Occipital lobe (tissue), 2 donors: ENCODE data around the gene FARSA. TPM values are rescaled to one million over a fixed set of nuclear protein-coding genes. Genes with fewer than 3 reads are reported as not detected.
"Not testable (repeated sequence)": the region's sequence is repeated elsewhere in the genome, so short reads cannot be mapped to it uniquely, and the experiment has no call there.

ENCODE experiments used
- DNase-seq: peaks from one replicate; lab custom pipeline; 2025; lab: John Stamatoyannopoulos, UW
- total RNA-seq: library from RNA; depleted of rRNA; stranded (reverse); fragments of >200 nt; gene quantifications from one replicate; pipeline ENCODE4 v1.2.3, GENCODE V29; 2014

Gene FARSA
- total RNA-seq = 46.8 TPM

DNA sequence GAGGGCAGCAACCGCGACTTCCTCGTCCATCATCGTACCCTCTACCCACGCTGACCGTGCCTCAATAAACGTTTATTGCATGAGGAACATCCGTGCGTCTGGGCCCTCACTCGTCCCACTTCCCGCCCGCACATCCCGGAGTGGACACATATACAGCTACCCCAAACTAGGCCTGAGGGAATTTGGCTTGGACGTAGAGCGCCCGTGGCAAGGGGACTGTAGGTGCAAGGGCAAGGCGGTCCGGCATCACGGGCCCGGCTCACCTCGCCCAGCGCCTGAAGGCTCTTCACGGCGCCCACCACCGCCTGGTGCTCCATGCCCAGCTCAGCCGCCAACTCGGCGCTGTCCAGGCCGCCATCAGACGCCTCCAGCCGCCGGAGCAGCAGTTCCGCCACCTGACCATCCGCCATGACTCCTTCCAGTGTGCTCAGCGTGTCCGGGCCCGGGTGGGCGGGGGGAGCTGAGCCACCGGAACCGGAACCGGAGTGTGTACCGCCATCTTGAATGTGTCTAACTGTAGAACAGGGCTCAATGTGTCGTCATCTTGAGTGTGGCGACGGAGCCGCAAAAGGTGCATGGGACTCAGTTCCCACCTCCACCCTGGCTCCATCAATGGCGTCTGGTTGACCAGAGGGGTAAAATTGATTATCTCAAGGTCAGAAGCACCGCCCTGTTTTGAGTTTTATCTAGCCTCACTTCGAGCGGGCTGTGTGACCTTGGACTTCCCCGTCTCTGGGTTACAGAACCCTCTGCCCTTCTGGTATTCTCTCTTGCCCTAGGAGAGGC lies at the start of gene FARSA:
Gene FARSA (minus strand): TSS at position 425 of the 786 bp plus-strand sequence. CDS start 15 bp downstream, at position 410.
- DNase-seq = peak; percentile 93

GRCh38 chr19:12983091-12983490 lies 49.6 kb upstream of the FARSA start:
- no peak for DNase-seq

DNA sequence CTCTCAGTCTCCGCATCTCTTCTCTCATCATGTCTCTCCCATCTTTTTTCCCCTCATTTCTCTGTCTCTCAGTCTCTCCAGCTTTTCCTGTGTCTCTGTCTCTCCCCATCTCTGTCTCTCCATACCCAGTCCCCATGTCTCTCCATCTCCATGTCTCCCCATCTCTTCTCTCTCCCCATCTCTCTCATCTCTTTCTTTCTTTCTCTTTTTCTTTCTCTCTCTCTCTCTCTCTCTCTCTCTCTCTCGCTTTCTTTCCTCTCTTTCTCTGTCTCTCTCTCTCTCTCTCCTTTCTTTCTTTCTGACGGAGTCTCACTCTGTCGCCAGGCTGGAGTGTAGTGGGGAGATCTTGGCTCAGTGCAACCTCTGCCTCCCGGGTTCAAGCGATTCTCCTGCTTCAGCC lies 49.1 kb upstream of the FARSA start:
- DNase-seq = no peak

DNA sequence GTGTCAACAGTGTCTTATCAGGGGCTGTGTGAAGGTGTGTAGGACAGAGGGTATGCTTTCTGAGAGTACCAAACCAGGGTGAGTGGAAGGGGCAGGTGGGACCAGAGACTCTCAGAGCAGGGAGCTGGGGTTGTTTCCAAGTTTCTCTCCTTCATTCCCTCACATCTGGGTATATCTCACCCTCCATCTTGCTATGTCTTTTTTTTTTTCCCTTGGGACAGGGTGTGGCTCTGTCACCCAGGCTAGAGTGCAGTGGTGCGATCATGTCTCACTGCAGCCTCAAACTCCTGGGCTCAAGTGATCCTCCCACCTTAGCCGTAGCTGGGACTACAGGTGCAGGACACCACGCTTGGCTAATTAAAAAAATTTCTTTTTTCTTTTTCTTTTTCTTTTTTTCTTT lies 46.5 kb upstream of the FARSA start:
- no peak for DNase-seq

DNA sequence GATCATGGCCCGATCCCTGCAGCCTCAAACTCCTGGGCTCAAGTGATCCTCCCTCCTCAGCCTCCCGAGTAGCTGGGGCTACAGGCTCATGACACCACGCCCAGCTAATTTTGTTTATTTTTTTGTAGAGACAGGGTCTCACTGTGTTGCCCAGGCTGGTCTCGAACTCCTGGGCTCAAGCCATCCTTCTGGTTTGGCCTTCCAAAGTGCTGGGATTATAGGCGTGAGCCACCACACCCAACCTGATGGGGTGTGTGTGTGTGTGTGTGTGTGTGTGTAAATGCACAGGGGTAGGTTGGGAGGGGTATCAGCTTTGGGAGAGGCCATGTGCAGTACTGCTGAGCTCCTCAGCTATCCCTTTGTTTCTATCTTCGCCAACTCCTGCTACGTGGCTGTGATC lies 42.6 kb upstream of the FARSA start:
- not testable (repeated sequence) for DNase-seq

DNA sequence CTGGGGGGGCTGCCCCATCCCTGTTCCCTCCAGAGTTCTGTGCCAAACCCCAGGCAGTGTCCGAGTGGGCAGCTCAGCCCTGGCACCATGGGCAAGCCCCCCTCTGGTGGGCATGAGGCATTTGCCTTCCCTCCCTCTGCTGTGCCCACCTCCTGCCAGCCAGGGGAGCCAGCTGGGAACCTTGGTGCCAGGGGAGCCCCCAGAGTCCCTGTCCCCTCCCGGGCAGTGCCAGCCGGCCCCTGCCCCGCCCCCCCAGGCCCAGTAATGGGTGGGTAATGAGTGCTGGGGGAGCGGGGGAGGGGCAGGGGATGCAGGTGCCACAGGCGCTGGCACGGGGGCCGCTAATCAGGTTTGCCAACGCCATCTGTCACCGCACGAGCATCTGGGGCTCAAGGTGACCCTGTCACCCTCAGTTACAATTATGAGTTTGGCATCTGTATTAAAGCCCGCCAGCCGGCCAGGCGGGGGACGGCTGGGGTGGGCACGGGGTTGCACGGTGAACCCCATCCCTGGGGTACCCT lies 41.8 kb upstream of the FARSA start:
- no peak for DNase-seq

- no peak for DNase-seq
These were observed 41.0 kb upstream of the FARSA start for GRCh38 chr19:12974301-12975220.

DNA sequence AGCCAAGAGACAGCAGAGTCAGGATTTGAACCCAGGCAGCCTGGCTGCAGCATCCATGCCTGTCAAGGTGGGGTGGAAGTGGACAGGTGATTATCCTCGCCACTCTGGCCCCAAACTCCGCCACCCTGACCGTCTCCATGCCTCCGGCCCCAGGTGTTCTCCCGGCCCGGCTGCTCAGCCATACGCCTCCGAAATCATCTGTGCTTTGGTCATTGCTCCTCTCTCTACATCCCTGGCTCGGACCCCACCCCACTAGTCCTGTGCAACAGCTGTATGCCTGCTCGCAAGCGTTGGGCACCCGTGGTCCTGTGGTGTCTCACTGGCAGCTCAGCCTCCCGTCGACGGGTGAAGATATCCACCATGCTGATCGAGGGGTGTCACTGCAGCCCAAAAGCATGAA lies 39.7 kb upstream of the FARSA start:
- no peak for DNase-seq

DNA sequence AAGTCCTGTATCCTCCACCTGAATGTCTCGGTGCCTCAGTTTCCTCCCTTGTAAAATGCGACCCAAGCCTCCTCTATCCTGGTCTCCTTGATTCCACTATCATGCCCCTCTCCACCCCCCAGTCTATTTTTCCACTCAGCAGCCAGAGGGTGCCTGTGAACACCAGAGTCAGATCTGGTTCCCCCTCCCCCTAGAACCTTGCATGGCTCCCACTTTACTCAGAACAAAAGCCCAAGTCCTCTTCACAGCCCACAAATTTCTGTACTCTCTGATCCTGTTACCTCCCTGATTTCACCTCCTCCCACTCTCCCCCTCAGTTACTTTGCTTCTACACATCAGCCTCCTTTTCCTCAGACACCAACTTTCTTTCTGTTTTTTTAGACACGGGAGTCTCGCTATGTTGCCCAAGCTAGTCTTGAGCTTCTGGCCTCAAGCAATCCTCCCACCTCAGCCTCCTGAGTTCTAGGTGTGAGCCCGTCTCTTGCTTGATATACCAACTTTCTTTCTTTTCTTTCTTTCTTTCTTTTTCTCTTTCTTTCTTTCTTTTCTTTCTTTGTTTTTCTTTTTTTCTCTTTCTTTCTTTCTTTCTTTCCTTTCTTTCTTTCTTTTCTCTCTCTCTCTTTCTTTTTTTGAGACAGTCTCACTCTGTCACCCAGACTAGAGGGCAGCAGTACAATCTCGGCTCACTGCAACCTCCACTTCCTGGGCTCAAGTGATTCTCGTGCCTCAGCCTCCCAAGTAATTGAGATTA lies 36.7 kb upstream of the FARSA start:
- no peak for DNase-seq

DNA sequence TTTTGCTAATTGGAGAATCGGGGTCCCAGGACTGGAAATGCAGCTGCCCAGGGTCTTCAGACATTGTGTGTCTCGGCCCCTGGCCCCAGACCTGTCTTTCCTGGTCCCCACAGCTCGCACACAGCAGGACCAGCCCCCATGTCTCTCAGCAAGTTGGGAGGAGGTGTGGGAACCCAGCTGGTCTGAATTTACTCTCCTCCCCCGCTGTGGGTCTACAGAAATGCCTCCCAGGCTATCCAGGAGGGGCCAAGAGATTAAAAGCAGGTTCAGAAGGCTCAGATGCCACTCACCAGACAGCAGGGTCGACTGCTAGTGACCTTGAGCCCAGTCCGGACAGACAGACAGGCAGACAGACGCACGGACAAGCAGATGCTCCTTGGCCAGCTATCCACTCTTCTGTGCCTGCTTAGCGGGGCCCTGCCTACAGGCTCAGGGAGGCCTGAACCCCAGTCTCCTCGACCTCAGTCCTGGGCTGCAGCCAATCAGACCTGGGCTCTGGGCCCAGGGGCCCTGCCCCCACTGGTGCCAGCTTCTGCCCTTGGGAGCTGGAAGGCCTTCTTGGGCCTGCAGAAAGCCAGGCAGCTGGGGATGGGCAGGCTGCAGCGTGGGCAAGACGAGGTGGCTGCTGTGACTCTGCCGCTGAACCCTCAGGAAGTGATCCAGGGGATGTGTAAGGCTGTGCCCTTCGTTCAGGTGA lies 35.9 kb upstream of the FARSA start, which contains the start of gene DAND5:
Gene DAND5 (plus strand): TSS at position 285 of the 697 bp plus-strand sequence. CDS start 85 bp downstream, at position 370.
- DNase-seq = no peak

GRCh38 chr19:12967907-12968306 lies 34.4 kb upstream of the FARSA start:
- DNase-seq = no peak

- DNase-seq = no peak
These were observed 32.3 kb upstream of the FARSA start for GRCh38 chr19:12965812-12966135.

- peak; percentile 52 for DNase-seq
These were observed 31.7 kb upstream of the FARSA start for GRCh38 chr19:12965017-12965811.

GRCh38 chr19:12959481-12959880 lies 26.0 kb upstream of the FARSA start:
- DNase-seq = no peak

DNA sequence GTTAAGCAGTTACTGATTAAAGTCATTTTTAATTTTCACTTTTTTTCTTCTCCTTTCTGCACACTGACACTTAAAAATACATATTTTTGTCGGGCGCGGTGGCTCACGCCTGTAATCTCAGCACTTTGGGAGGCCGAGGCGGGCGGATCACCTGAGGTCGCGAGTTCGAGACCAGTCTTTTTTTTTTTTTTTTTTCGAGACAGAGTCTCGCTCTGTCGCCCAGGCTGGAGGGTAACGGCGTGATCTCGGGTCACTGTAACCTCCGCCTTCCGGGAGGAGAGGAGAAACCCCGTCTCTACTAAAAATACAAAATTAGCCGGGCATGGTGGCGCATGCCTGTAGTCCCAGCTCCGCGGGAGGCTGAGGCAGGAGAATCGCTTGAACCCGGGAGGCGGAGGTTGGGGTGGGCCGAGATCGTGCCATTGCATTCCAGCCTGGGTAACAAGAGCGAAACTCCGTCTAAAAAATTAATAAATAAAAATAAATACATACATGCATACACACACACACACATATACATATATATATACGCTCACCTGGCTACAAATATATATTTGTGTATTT lies 24.0 kb upstream of the FARSA start:
- DNase-seq = not testable (repeated sequence)

- peak; percentile 60 for DNase-seq
These were observed 23.2 kb upstream of the FARSA start, which contains the start of gene GADD45GIP1 for GRCh38 chr19:12956446-12957388. Gene GADD45GIP1 (minus strand): TSS chr19:12957223. CDS start chr19:12957212, 11 bp downstream.

DNA sequence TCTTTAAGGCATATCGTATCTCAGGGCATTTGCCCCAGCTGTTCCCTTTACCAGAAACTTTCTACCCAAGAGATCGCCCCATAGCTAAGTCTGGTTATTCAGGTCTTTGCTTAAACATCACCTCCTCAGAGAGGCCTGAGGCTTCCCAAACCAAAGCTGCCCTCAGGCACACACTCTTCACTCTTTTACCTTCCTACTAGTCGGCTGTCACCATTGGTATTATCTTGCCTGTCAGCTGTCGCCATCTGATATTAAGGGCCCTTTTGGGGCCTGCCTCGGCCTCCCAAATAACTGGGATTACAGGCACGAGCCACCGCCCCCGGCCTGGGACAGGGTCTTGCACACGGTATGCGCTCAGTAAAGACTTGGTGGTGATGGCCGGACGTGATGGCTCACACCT lies 22.5 kb upstream of the FARSA start:
- no peak for DNase-seq

DNA sequence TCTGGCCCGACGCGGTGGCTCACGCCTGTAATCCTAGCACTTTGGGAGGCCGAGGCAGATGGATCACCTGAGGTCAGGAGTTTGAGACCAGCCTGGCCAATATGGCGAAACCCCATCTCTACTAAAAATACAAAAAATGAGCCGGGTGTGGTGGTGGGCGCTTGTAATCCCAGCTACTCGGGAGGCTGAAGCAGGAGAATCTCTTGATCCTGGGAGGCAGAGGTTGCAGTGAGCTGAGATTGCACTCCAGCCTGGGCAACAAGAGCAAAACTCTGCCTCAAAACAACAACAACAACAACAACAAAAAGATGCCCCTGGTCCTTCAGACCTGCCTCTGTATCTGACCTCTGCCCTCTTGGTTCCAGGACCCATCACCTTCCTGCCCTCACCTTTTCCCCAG lies 22.1 kb upstream of the FARSA start:
- not testable (repeated sequence) for DNase-seq

GRCh38 chr19:12954612-12954962 lies 21.1 kb upstream of the FARSA start:
- no peak for DNase-seq
